Kidney (tissue), 14 donors: Measurements from ENCODE around the gene A1BG. TPM values are rescaled to one million over a fixed set of nuclear protein-coding genes. Genes with fewer than 3 reads are reported as not detected.

Experiments
- DNase-seq, 5 donors: peaks; one replicate each; pipeline ENCODE4 v3.0.0-alpha.2; 2013 to 2020
- FAIRE-seq: peaks from 2 replicates; lab custom pipeline; 2012; peaks lifted over from hg19 to GRCh38; lab: Jason Lieb, UNC
- H3K27ac ChIP-seq, 2 donors: one replicate each; pipeline ENCODE4 v1.7.0; 2013; ENCODE audit warnings: low read depth in 2 of 2, low read length in 2 of 2, inconsistent platforms in 1 of 2
- H3K27me3 ChIP-seq: one replicate; pipeline ENCODE4 v1.7.1; 2013; ENCODE audit warnings: low read length, inconsistent platforms; ENCODE audit not compliant: control insufficient read depth, insufficient read depth
- H3K36me3 ChIP-seq, 3 donors: one replicate each; pipeline versions ENCODE4 v1.7.0 to v1.7.1; 2013; ENCODE audit warnings: low read length in 3 of 3, control low read depth in 1 of 3, inconsistent platforms in 1 of 3; ENCODE audit not compliant: insufficient read depth in 3 of 3, control insufficient read depth in 2 of 3
- H3K4me1 ChIP-seq, 3 donors: one replicate each; pipeline versions ENCODE4 v1.7.0 to v1.7.1; 2013; ENCODE audit warnings: low read length in 3 of 3, inconsistent platforms in 1 of 3, low read depth in 1 of 3; ENCODE audit not compliant: control insufficient read depth in 2 of 3, insufficient read depth in 2 of 3
- H3K4me3 ChIP-seq, 3 donors: one replicate each; pipeline versions ENCODE4 v1.7.0 to v1.8.1; 2013; ENCODE audit warnings: low read length in 3 of 3, control low read depth in 1 of 3, inconsistent platforms in 1 of 3
- H3K9ac ChIP-seq, 3 donors: one replicate each; pipeline versions ENCODE4 v1.7.0 to v1.7.1; 2013; ENCODE audit warnings: low read length in 3 of 3, control low read depth in 1 of 3, inconsistent platforms in 1 of 3
- H3K9me3 ChIP-seq, 3 donors: one replicate each; pipeline versions ENCODE4 v1.7.0 to v1.7.1; 2013; ENCODE audit warnings: low read length in 3 of 3, control low read depth in 1 of 3, inconsistent platforms in 1 of 3; ENCODE audit not compliant: control insufficient read depth in 2 of 3, insufficient read depth in 1 of 3
- intact Hi-C: fragments of 100-400 bp; cut with DNase I; formaldehyde crosslinking; loops from one replicate; pipeline ENCODE4 v1.11.1; 2022
- polyA plus RNA-seq: library from polyadenylated mRNA; stranded (reverse); fragments of 350-450 nt; fragmentation: Illumina TruSeq; extraction: RNeasy Lipid Tissue Mini Kit (QIAGEN cat#74804); gene quantifications from one replicate; pipeline ENCODE4 v1.2.3, GENCODE V29; 2014; ENCODE audit warnings: low read depth, low replicate concordance; ENCODE audit not compliant: insufficient read depth
- total RNA-seq: library from RNA; stranded (reverse); fragmentation: NEBNext Ultra II Directional; extraction: Animal tissue kit (Norgen Biotek cat#: 25700); gene quantifications from one replicate; pipeline ENCODE4 v1.2.1, GENCODE V29; 2021
- TF ChIP-seq, protein P1 (sequence below): IDR thresholded peaks from 3 replicates; pipeline ENCODE4 v1.5.1; 2012; ENCODE audit warnings: mild to moderate bottlenecking, moderate library complexity, borderline replicate concordance; ENCODE audit not compliant: insufficient read depth; ENCODE audit errors: extremely low read depth
- donor health status: control.
- donor health status: control.
- donor health status: control.
- donor health status: control.
- donor health status: control.
- donor health status: DM: yes; HTN: yes; CAD: no.
- donor health status: Normal renal cell carcinoma (clear cell type).

A1BG gene
- total and polyA plus RNA-seq, 2 donors from 2014 or later = 10.9 to 19.0 TPM

DNA sequence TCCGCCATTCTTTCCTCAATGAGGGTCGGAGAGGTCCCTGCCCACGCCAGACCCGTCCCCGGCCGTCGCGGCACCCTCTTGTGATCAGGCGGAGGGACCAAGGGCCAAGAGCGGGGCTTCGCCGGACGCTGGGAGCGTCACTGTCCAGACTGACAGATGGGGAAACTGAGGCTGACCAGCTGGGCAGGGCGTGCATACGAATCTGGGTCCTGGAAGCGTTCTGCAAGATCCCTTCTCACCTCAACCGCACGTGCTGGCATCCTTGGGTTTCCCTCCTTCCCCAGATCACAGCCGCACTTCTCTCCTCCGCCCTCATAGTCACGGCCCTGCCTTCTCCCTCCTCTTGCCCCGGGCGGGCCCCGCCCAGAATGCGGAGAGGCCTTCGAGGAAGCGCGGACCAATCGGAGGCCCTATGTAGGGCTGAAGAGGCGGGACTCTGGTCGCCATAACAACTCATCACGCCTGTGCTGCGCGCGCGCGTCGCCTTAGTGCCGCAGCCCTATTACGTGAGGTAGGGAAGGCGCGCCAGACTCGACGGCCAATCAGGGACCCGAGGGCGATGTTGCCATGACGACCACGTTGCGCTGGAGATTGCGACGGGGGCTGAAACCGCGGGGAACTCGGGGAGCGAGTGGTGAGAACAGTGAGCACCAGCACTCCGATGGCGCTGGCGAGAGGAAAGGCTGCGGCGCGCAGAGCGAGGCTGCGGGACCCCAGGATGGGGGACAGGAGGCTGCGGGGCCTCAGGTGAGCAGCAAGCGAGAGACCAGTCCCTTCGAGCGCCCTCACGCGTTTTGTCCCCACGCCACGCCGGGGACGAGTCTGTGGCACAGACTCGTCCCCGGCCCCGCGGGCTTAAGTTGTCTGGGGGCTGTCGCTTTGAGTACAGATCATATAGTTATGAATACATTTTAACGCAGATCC is 47.9 kb upstream of the A1BG start:
- H3K36me3 ChIP-seq = no peaks in the 10 kb centered on the region
- H3K27ac ChIP-seq = peak overlapping the region; percentile 65 to 78
- TF ChIP-seq, protein P1, sequence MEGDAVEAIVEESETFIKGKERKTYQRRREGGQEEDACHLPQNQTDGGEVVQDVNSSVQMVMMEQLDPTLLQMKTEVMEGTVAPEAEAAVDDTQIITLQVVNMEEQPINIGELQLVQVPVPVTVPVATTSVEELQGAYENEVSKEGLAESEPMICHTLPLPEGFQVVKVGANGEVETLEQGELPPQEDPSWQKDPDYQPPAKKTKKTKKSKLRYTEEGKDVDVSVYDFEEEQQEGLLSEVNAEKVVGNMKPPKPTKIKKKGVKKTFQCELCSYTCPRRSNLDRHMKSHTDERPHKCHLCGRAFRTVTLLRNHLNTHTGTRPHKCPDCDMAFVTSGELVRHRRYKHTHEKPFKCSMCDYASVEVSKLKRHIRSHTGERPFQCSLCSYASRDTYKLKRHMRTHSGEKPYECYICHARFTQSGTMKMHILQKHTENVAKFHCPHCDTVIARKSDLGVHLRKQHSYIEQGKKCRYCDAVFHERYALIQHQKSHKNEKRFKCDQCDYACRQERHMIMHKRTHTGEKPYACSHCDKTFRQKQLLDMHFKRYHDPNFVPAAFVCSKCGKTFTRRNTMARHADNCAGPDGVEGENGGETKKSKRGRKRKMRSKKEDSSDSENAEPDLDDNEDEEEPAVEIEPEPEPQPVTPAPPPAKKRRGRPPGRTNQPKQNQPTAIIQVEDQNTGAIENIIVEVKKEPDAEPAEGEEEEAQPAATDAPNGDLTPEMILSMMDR = no peak
- peaks cover 0 to 10% (median 10%) of the 10 kb centered on the region in 3 donors for H3K4me1 ChIP-seq
- peak overlapping the region; percentile 76 to 86 (median 79) for H3K4me3 ChIP-seq
- intact Hi-C loops = no loop called here
- FAIRE-seq = peak; percentile 97
- H3K9me3 ChIP-seq = no peaks in the 10 kb centered on the region
- H3K27me3 ChIP-seq = no peaks in the 10 kb centered on the region
- H3K9ac ChIP-seq = peak overlapping the region; percentile 20 to 91 (median 65)
- DNase-seq = peak; percentile 99 to 100 (median 100)

DNA sequence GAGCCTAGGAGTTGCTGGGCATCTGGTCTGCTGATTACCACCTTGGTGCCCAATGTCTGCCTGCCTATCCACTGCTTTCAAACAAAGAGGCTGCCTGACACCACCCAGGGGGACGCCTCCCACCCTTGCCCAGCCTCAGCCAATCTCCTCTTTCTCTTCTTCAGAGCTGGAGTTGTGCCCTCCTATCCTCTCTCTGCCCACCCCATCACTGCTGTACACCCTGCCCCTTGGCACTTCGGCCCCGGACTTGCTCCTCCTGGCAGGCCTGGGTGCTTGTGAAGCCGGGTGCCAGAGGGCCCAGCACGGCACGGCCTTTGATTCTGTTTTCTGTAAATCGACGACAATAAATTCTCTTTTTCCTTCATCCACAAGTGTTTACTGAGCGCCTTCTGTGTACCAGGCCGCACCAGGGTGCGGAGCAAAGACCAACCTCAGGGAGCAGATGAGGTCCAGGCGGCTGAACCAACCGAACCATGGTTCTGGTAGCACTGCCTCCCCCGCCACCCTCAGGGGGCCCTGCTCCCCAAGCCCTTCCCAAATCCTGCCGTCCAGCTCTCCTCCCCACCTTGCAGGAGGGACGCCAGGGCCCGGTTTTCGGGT is 47.1 kb upstream of the A1BG start:
- peak overlapping the region in 2 of 3 donors; percentile 20 to 65 for H3K9ac ChIP-seq
- H3K4me3 ChIP-seq = peak overlapping the region; percentile 76 to 86 (median 79)

DNA sequence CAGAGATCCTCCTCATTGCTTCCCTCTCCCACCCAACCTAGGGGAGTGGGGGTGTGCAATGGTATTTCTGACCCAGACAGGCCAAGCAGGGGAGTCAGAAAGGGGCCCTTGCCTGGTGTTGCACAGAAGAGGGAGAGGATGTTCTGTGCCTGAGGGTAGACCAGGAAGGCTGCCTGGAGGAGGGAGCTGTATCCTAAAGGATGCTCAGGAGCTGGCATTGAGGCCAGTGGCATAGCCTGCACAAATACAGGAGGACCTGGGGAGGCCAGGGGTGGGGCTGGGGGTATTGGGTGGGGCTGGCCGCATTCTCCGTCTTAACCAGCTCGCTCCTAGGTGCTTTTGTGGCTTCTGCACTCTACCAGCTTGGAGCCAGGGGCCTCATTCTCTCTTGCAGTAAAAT is 46.6 kb upstream of the A1BG start:
- Histone ChIP-seq H3K27me3 (peaks cover 2% of the 10 kb centered on the region), H3K9me3 (no peaks in the 10 kb centered on the region), H3K4me1 (peaks cover 0 to 13% (median 10%) of the 10 kb centered on the region in 3 donors), H3K4me3 (no peak overlapping the region), H3K9ac (no peak overlapping the region), H3K36me3 (peaks cover 0 to 2% (median 0%) of the 10 kb centered on the region in 3 donors), H3K27ac (no peak overlapping the region)
- DNase-seq = peak in 1 of 5 donors; percentile 37
- TF ChIP-seq, protein P1 = no peak
- FAIRE-seq = no peak
- intact Hi-C loops = no loop called here

More for the DNA sequence above, 47.1 kb upstream of the A1BG start:
- intact Hi-C loops = no loop called here
- DNase-seq (peak in 1 of 5 donors; percentile 69), FAIRE-seq (no peak)
- Histone ChIP-seq H3K4me1 (peaks cover 0 to 13% (median 10%) of the 10 kb centered on the region in 3 donors), H3K27ac (no peak overlapping the region), H3K36me3 (no peaks in the 10 kb centered on the region), H3K9me3 (no peaks in the 10 kb centered on the region), H3K27me3 (peaks cover 2% of the 10 kb centered on the region)
- TF ChIP-seq, protein P1 = no peak
